Hepatocyte (in vitro differentiated cells): ENCODE data around the gene PCGF1.

Experiments used
- CTCF ChIP-seq: fragments of 200-600 bp; sonication (generic); IDR thresholded peaks from 2 replicates; pipeline ENCODE4 v1.5.1; 2016; ENCODE audit warnings: antibody characterized with exemption, mild to moderate bottlenecking; ENCODE audit not compliant: poor library complexity
- EZH2 ChIP-seq: fragments of 200-600 bp; sonication (generic); IDR thresholded peaks from 2 replicates; pipeline ENCODE4 v1.6.1; 2016; ENCODE audit warnings: antibody characterized with exemption, mild to moderate bottlenecking, borderline replicate concordance
- EZH2phosphoT487 ChIP-seq: fragments of 200-600 bp; sonication (generic); IDR thresholded peaks from one replicate; pipeline ENCODE4 v1.6.1; 2018; ENCODE audit warnings: antibody characterized with exemption, mild to moderate bottlenecking, low read depth, moderate library complexity; ENCODE audit not compliant: unreplicated experiment, severe bottlenecking

GRCh38 chr2:74524955-74525716 lies 17.6 kb upstream of the PCGF1 start:
- TF ChIP-seq CTCF (no peak), EZH2phosphoT487 (no peak), EZH2 (no peak)
